Activated T-helper 2 cell treated with anti-CD3 and anti-CD28 coated beads, Interferon-gamma antibody, Interleukin-2, Interleukin-4, amounts not matched to agents 10 μg/mL and 5 μg/mL and 100 μg/mL, durations not matched to agents 14 hours and 24 hours and 36 hours (primary cell): ENCODE measurements around the gene FHDC1. TPM values are rescaled to one million over a fixed set of nuclear protein-coding genes. Genes with fewer than 3 reads are reported as not detected.
A peak's percentile ranks its signal among the peaks of the same experiment; 100 is the strongest.
"Not testable (repeated sequence)": the region's sequence is repeated elsewhere in the genome, so short reads cannot be mapped to it uniquely, and the experiment has no call there.

Experiments
- DNase-seq: peaks from one replicate; pipeline ENCODE4 v3.0.0; 2021; ENCODE audit warnings: low spot score
- H3K27ac Mint-ChIP-seq: one replicate; pipeline ENCODE4 v1.8.0; 2021; ENCODE audit warnings: mixed read lengths
- H3K27me3 Mint-ChIP-seq: one replicate; pipeline ENCODE4 v1.8.0; 2021; ENCODE audit warnings: low read depth, mixed read lengths
- H3K36me3 Mint-ChIP-seq: one replicate; pipeline ENCODE4 v1.8.0; 2021; ENCODE audit warnings: low read depth, mixed read lengths
- H3K4me1 Mint-ChIP-seq: one replicate; pipeline ENCODE4 v1.8.0; 2021; ENCODE audit warnings: low read depth, mixed read lengths
- H3K4me3 Mint-ChIP-seq: one replicate; pipeline ENCODE4 v1.8.0; 2021; ENCODE audit warnings: low read depth, mild to moderate bottlenecking, moderate library complexity, mixed read lengths
- H3K9me3 Mint-ChIP-seq: one replicate; pipeline ENCODE4 v1.8.0; 2021; ENCODE audit warnings: mixed read lengths
- intact Hi-C: fragments of 100-400 bp; cut with micrococcal nuclease; formaldehyde crosslinking; loops from one replicate; pipeline ENCODE4 v1.15.1; 2023
- total RNA-seq: library from RNA; stranded (reverse); gene quantifications from 2 replicates; pipeline ENCODE4 v1.2.3, GENCODE V29; 2022

FHDC1 gene
- 0.07 TPM in 2 replicates for total RNA-seq

GRCh38 chr4:152935631-152936445 lies at the start of gene FHDC1:
FHDC1 (plus strand) TSS chr4:152936323; CDS start chr4:152943058, 6,735 bp downstream.
- H3K27me3 Mint-ChIP-seq = peaks cover 65% of the 10 kb centered on the region
- intact Hi-C loops = loop anchor here (1.0 kb wide), 1 partner anchor 157 kb away; the partner anchor contains the start of genes ARFIP1 and TIGD4

GRCh38 chr4:152887981-152888380 lies 48.1 kb upstream of the FHDC1 start:
- peaks cover 12% of the 10 kb centered on the region for H3K36me3 Mint-ChIP-seq
- H3K27ac Mint-ChIP-seq = no peak overlapping the region
- no peak overlapping the region for H3K4me3 Mint-ChIP-seq
- H3K27me3 Mint-ChIP-seq = no peaks in the 10 kb centered on the region
- intact Hi-C loops = no loop called here
- no peak for DNase-seq
- H3K9me3 Mint-ChIP-seq = no peaks in the 10 kb centered on the region
- no peaks in the 10 kb centered on the region for H3K4me1 Mint-ChIP-seq

More at GRCh38 chr4:152935631-152936445, at the start of gene FHDC1:
- no peak for DNase-seq
- H3K36me3 Mint-ChIP-seq = no peaks in the 10 kb centered on the region
- no peak within 1 kb of the TSS for H3K27ac Mint-ChIP-seq
- H3K4me3 Mint-ChIP-seq = peak within 1 kb of the TSS; percentile 65
- no peaks in the 10 kb centered on the region for H3K9me3 Mint-ChIP-seq
- H3K4me1 Mint-ChIP-seq = peaks cover 17% of the 10 kb centered on the region

GRCh38 chr4:152892974-152893373 lies 43.1 kb upstream of the FHDC1 start:
- Mint-ChIP-seq H3K4me3 (no peak overlapping the region), H3K27me3 (no peaks in the 10 kb centered on the region), H3K36me3 (peaks cover 16% of the 10 kb centered on the region), H3K4me1 (peaks cover 9% of the 10 kb centered on the region), H3K9me3 (no peaks in the 10 kb centered on the region), H3K27ac (no peak overlapping the region)
- DNase-seq = no peak
- intact Hi-C loops = no loop called here

- Mint-ChIP-seq H3K27me3 (no peaks in the 10 kb centered on the region), H3K27ac (no peak overlapping the region), H3K4me3 (no peak overlapping the region), H3K9me3 (no peaks in the 10 kb centered on the region), H3K4me1 (peaks cover 11% of the 10 kb centered on the region), H3K36me3 (peaks cover 19% of the 10 kb centered on the region)
- intact Hi-C loops = no loop called here
- DNase-seq = no peak
Measured at GRCh38 chr4:152894673-152895072, 41.5 kb upstream of the FHDC1 start.

- Mint-ChIP-seq H3K9me3 (no peaks in the 10 kb centered on the region), H3K36me3 (peaks cover 15% of the 10 kb centered on the region), H3K27me3 (no peaks in the 10 kb centered on the region), H3K4me1 (peaks cover 11% of the 10 kb centered on the region), H3K4me3 (no peak overlapping the region), H3K27ac (no peak overlapping the region)
- DNase-seq = no peak
- intact Hi-C loops = no loop called here
Measured at GRCh38 chr4:152896811-152897210, 39.3 kb upstream of the FHDC1 start.

- H3K4me3 Mint-ChIP-seq, H3K27me3 Mint-ChIP-seq, H3K9me3 Mint-ChIP-seq, DNase-seq, intact Hi-C loops, H3K36me3 Mint-ChIP-seq, H3K27ac Mint-ChIP-seq: not testable (repeated sequence)
- peaks cover 11% of the 10 kb centered on the region for H3K4me1 Mint-ChIP-seq
Measured at GRCh38 chr4:152898133-152898532, 38.0 kb upstream of the FHDC1 start.

GRCh38 chr4:152898606-152899005 lies 37.5 kb upstream of the FHDC1 start:
- no peak overlapping the region for H3K27ac Mint-ChIP-seq
- no peaks in the 10 kb centered on the region for H3K9me3 Mint-ChIP-seq
- peaks cover 10% of the 10 kb centered on the region for H3K36me3 Mint-ChIP-seq
- peaks cover 11% of the 10 kb centered on the region for H3K4me1 Mint-ChIP-seq
- H3K27me3 Mint-ChIP-seq = no peaks in the 10 kb centered on the region
- no peak overlapping the region for H3K4me3 Mint-ChIP-seq
- intact Hi-C loops = no loop called here
- no peak for DNase-seq

GRCh38 chr4:152900395-152900794 lies 35.7 kb upstream of the FHDC1 start:
- Mint-ChIP-seq H3K27ac (no peak overlapping the region), H3K4me1 (peaks cover 11% of the 10 kb centered on the region), H3K36me3 (peaks cover 13% of the 10 kb centered on the region), H3K27me3 (no peaks in the 10 kb centered on the region), H3K4me3 (no peak overlapping the region), H3K9me3 (no peaks in the 10 kb centered on the region)
- intact Hi-C loops = no loop called here
- DNase-seq = no peak

- H3K36me3 Mint-ChIP-seq = peaks cover 7% of the 10 kb centered on the region
- H3K27me3 Mint-ChIP-seq = no peaks in the 10 kb centered on the region
- intact Hi-C loops = no loop called here
Measured at GRCh38 chr4:152901205-152901604, 34.9 kb upstream of the FHDC1 start.

GRCh38 chr4:152903658-152904057 lies 32.5 kb upstream of the FHDC1 start:
- peaks cover 17% of the 10 kb centered on the region for H3K36me3 Mint-ChIP-seq
- no peaks in the 10 kb centered on the region for H3K4me1 Mint-ChIP-seq
- no peak overlapping the region for H3K27ac Mint-ChIP-seq
- no peaks in the 10 kb centered on the region for H3K9me3 Mint-ChIP-seq
- H3K4me3 Mint-ChIP-seq = no peak overlapping the region
- intact Hi-C loops = no loop called here
- no peak for DNase-seq
- H3K27me3 Mint-ChIP-seq = no peaks in the 10 kb centered on the region

More at GRCh38 chr4:152901205-152901604, 34.9 kb upstream of the FHDC1 start:
- no peak overlapping the region for H3K4me3 Mint-ChIP-seq
- H3K4me1 Mint-ChIP-seq = peaks cover 7% of the 10 kb centered on the region
- no peak overlapping the region for H3K27ac Mint-ChIP-seq
- no peak for DNase-seq
- no peaks in the 10 kb centered on the region for H3K9me3 Mint-ChIP-seq

- H3K9me3 Mint-ChIP-seq = no peaks in the 10 kb centered on the region
- DNase-seq = no peak
- H3K27ac Mint-ChIP-seq = no peak overlapping the region
- H3K27me3 Mint-ChIP-seq = no peaks in the 10 kb centered on the region
- no peaks in the 10 kb centered on the region for H3K4me1 Mint-ChIP-seq
- H3K4me3 Mint-ChIP-seq = no peak overlapping the region
- peaks cover 21% of the 10 kb centered on the region for H3K36me3 Mint-ChIP-seq
- intact Hi-C loops = no loop called here
Measured at GRCh38 chr4:152909901-152910300, 26.2 kb upstream of the FHDC1 start.

- Mint-ChIP-seq H3K36me3 (peaks cover 21% of the 10 kb centered on the region), H3K27me3 (no peaks in the 10 kb centered on the region), H3K9me3 (no peaks in the 10 kb centered on the region), H3K4me1 (no peaks in the 10 kb centered on the region), H3K4me3 (no peak overlapping the region), H3K27ac (no peak overlapping the region)
- intact Hi-C loops = no loop called here
- no peak for DNase-seq
Measured at GRCh38 chr4:152910521-152910920, 25.6 kb upstream of the FHDC1 start.

GRCh38 chr4:152917543-152918395 lies 18.4 kb upstream of the FHDC1 start:
- intact Hi-C loops = no loop called here
- peaks cover 5% of the 10 kb centered on the region for H3K36me3 Mint-ChIP-seq
- no peak overlapping the region for H3K27ac Mint-ChIP-seq

More at GRCh38 chr4:152917543-152918395, 18.4 kb upstream of the FHDC1 start:
- Mint-ChIP-seq H3K4me3 (no peak overlapping the region), H3K27me3 (peaks cover 2% of the 10 kb centered on the region), H3K9me3 (peaks cover 20% of the 10 kb centered on the region), H3K4me1 (no peaks in the 10 kb centered on the region)
- no peak for DNase-seq
